Endometrium (tissue), 2 donors: Measurements from ENCODE around the gene POLD4.

ENCODE experiments used
- FAIRE-seq: peaks from 2 replicates; lab custom pipeline; 2012; peaks lifted over from hg19 to GRCh38; lab: Jason Lieb, UNC
- donor health status: control.
- donor health status: control.

POLD4 gene

DNA sequence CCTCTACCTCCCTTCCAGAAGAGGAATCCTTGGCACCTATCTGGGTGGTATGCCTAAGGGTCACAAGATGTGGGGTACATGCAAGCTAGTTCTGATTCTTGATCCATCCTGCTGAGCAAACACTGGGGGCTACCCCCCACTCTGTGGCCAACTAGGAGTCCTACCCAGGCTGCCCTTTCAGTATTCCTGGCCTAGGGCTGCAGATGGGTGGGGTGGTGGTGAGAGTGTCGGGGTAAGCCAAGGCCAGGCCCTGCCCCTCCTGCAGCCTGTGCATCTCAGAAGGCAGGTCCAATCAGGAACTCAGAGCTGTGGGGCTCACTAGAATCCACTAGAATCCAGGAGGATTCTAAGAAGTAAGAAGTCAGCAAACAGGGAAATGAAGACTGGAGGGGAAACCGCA is 39.1 kb downstream of the POLD4 start:
- no peak for FAIRE-seq

DNA sequence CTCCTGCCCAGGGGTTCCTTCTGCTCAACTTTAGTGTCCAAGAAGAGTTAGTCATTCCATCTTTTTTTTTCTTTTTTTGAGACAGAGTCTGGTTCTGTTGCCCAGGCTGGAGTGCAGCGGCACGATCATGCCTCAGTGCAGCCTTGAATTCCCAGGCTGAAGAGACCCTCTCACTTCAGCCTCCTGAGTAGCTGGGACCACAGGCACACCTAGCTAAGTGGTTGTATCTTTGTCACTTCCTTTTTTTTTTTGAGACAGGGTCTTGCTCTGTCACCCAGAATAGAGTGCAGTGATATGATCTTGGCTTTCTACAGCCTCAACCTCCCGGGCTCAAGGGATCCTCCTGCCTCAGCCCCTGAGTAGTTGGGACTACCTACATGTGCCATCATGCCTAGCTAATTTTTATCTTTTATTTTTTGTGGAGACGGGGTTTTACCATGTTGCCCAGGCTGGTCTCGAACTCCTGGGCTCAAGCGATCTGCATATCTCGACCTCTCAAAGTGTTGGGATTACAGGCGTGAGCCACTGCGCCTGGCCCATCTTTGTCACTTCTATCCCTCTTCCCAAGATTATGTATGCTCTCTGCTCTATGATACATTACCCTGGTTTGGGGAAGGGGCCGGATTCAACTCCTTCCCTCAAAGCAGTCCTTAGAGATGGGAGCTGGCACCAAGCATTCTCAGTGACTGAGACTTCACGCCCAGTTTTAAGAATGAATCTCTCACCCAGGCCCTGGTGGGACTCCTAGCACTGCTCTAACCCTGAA is 40.0 kb downstream of the POLD4 start:
- no peak for FAIRE-seq

DNA sequence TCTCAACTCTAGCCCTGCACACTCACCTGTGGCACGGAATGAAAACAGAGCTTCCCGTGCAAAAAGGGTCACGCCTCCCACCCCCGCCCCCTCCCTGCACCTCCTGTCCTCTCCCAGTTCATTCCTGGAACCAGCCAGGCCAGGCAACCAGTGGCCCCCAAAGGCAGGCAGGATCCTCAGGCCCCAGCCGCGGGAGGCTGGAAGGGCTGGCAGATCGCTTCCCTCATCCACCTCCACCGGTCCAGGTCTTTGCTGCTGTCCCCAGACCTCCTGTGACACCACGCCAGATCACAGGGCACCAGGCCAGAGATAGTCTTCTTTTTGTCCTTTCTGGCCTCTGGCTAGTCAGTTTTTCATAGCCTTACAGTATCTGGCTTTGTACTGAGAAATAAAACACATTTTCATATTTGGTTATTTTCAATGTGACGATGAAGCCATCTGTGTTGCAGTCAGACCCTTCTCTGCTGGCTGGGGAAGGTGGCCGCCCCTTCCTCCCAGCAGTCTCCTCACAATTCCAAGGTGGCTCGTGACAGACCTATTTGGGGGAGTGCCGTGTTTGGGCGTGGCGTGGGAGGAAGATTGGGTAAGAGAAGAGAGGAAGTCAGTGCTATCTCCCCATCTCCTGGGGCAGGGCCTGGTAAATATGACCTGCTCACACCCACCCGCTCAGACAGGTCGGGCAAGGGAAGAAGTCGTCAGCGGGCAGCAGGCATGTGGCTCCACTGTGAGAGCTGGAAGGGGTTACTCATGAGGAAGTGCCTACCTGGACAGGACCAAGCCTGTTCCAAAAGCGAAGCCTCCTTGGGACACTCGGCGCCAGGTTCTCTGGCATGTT is 40.9 kb downstream of the POLD4 start:
- no peak for FAIRE-seq

DNA sequence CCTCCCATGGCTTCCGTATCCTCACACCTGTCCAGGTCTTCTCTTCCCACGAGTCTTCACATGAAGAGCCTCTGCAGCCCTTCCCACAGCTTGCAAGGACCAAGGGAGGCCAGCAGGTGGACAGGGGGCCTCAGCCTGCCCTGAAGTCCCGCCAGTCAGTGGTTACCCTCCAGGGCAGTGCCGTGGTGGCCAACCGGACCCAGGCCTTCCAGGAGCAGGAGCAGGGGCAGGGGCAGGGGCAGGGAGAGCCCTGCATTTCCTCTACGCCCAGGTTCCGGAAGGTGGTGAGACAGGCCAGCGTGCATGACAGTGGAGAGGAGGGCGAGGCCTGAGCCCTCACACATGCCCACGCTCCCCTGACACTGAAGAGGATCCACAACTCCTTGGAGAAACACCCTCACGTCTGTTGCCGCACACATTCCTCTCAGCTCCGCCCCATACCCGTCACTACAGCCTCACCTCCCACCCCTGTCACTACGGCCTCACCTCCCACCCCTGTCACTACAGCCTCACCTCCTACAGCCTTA is 41.7 kb downstream of the POLD4 start:
- no peak for FAIRE-seq

DNA sequence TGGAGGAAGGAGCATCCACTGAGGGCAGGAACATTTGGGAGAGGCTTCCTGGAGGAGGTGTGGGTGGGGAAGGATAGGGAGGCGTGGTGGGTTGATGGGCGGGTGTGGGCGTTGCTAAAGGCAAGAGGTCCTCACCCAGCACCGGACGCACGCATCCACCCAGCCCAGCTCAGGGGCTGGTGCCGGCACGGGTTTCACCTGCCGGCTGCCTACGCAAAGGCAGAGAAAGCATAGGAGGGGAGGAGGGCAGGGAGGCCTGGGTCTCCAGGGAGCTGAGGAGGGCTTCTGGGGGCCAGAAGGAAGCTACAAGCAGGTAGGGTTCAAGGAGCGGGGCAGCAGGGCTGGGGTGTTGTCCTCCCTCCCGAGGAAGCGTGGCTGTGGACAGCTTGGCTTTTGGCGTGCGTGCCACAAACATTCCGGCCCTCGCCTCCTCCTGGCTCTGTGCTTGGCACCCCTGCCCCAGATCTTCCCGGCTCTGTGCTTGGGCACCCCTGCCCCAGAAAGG is 42.2 kb downstream of the POLD4 start:
- FAIRE-seq = no peak

DNA sequence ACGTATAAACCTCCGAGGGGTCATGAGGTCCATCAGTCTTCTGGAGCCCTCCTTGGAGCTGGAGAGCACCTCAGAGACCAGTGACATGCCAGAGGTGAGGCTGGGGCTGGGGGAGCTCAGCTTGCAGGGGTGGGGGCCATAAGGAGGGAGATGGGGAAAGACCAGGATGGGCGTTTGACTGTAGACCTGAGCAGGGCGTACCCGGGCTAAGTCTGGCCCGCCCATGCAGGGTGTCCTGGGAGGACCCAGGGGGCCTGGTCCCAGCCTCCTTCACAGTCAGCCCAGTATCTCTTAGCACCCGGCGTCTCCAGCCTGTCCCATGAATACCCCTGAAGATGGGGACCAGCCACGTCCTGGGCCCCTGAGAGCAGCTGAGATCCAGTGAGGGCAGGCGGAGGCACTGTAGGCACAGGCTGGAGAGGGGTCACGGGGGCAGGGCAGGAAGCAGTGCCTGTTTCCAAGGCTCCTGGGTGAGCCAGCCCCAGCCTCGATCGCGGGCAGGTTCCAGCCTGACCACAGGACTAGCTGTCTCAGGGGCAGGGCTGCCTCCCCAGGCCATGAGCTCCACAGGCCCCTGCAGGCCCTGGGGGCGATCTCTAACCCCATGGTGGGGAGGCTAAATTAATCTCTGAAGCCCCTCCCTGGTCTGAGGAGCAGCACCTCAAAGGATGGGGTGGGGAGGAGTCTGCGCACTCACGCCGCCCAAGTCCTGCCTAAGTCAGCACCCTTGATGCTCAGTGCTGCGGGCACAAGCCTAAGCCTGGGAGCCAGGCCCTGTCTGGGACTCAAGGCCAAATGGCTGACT is 42.9 kb downstream of the POLD4 start:
- no peak for FAIRE-seq

DNA sequence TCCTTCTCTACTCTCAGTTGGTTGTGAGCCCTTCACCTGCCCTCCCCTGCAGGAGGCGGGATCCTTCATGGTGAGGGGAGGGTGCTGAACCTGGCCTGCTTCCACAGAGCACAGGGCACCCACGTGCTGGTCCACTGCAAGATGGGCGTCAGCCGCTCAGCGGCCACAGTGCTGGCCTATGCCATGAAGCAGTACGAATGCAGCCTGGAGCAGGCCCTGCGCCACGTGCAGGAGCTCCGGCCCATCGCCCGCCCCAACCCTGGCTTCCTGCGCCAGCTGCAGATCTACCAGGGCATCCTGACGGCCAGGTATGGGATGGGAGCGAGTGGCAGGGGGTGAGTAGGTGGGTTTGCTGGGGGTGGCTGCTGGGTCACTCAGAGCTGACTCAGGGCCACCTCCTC is 43.7 kb downstream of the POLD4 start:
- FAIRE-seq = no peak

DNA sequence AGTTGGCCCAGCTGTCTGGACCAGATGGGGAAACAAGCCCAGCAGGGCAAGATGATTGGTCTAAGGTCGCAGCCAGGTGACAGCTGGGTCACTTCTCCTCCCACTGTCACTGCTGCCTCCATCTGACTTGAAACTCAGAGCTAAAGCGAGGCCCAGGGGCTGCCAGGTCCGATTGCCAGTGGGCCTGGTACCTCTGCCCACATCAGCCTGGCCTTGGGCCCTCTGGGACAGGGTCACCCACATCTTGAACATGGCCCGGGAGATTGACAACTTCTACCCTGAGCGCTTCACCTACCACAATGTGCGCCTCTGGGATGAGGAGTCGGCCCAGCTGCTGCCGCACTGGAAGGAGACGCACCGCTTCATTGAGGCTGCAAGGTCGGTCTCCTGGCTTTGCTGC is 44.2 kb downstream of the POLD4 start:
- no peak for FAIRE-seq

DNA sequence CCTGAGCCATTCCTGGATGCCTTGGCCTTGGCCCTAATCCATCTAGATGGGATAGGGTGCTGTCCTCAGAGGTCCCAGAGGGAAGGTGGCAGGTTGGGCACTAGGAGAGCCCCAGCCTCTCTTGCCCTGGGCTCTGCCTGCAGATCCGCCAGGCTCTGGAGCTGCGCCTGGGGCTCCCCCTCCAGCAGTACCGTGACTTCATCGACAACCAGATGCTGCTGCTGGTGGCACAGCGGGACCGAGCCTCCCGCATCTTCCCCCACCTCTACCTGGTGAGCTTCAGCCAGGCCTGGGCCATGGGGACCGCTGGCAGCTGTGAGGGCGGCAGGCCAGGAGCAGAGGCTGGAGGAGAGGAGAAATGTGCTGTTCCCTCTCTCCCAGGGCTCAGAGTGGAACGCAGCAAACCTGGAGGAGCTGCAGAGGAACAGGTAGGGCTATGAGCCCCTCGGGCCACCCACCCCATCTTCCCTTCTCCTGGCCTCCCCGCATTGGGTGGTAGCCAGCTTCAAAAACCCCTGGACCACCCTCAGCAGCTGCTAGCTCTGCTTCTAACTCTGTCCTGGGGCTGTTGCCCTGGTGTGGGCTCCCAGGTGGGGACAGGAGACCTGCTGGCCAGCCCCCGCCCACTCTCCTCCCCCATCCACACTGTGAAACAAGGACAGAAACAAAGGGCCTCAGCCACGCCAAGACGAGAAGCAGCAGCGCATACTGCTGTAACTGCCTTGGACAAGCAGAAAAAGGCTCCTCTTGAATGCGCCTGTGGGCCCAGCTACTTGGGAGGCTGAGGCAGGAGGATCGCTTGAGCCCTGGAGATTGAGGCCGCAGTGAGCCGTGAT is 45.1 kb downstream of the POLD4 start:
- FAIRE-seq = no peak

DNA sequence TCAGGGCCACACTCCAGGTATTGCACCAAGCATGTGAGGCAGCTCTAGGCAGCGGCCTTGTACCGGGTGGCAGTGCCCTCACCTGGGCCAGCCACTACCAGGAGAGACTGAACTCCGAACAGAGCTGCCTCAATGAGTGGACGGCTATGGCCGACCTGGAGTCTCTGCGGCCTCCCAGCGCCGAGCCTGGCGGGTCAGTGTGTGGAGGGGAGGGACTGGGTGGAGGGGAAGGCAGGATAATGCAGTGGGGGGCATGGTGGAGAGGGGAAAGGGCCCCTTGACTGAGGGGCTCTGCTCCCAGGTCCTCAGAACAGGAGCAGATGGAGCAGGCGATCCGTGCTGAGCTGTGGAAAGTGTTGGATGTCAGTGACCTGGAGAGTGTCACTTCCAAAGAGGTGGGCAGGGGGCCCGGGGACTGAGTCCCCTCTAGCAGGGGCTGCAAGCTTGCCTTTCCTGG is 45.8 kb downstream of the POLD4 start:
- FAIRE-seq = no peak

DNA sequence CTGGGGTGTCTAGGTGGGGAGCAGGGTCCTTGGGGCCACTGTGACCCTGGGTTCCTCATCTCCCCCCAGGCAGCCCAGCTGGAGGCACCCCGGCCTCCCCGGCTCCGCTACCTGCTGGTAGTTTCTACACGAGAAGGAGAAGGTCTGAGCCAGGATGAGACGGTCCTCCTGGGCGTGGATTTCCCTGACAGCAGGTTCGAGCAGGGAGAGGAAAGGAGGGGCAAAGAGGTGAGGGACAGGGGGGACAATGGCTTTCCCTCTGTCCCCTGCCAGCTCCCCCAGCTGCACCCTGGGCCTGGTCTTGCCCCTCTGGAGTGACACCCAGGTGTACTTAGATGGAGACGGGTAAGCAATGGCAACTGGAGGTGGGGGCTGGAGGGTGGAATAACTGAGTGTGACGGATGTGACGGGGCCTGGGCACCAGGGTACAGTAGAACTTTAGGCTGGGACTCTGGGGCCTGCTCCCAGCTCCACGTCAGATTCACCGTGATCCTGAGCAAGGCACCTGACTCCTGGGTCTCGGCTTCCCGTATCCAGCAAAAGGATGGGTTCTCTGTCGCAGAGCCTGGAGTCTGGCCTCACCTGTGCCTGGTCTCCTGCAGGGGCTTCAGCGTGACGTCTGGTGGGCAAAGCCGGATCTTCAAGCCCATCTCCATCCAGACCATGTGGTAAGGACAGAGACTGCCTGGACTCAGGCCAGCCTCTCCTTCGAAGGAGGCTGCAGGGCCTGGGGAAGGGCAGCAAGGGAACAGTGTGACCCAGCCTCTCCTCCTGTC is 46.4 kb downstream of the POLD4 start:
- FAIRE-seq = no peak

DNA sequence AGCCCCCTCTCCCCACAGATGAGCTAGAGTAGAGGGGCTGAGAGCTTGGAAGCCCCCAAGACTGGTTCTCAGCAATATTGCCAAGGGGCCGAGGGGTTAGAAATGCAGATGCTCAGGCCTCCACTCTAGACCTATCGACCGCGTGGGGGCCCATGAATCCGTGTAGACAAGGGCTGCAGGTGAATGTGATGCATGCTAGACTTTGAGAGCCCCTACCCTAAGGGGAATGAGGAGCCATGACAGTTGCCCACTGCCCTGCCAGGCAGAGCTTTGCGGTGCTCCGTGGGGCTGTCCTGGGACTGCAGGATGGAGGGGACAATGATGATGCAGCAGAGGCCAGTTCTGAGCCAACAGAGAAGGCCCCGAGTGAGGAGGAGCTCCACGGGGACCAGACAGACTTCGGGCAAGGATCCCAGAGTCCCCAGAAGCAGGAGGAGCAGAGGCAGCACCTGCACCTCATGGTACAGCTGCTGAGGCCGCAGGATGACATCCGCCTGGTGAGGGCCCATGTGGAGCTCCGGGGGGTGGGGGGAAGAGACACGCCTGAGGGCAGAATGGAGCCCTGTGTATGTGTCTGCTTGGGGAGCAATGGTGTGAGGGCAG is 48.7 kb downstream of the POLD4 start:
- no peak for FAIRE-seq

DNA sequence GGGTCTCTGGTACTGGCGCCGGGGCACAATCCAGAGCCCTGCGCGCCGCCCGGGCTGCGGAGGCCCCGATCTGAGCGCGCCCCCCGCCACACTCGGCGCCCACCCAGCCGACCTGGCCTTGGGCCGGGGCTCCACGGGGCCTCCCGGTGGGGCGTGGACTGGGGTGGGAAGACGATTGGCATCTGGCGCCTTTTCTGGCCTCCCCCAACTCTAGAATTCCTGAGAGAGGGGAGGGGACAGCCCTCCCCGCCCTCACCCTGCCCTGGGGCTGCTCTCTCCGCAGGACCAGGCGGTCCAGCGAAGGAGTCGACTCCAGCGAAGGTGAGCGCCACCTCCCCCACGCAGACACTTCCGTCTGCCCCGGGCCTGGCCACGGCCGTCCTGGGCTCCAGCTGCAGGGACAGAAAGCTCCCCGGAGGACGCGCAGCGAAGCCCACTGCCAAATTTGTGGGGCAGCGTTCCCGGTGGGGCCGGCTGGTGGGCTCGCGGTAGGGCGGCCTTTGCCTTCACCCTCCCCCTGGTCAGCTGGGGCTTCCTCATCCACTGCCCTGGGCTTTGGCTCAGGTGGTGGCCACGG is 49.4 kb downstream of the POLD4 start:
- FAIRE-seq = no peak

DNA sequence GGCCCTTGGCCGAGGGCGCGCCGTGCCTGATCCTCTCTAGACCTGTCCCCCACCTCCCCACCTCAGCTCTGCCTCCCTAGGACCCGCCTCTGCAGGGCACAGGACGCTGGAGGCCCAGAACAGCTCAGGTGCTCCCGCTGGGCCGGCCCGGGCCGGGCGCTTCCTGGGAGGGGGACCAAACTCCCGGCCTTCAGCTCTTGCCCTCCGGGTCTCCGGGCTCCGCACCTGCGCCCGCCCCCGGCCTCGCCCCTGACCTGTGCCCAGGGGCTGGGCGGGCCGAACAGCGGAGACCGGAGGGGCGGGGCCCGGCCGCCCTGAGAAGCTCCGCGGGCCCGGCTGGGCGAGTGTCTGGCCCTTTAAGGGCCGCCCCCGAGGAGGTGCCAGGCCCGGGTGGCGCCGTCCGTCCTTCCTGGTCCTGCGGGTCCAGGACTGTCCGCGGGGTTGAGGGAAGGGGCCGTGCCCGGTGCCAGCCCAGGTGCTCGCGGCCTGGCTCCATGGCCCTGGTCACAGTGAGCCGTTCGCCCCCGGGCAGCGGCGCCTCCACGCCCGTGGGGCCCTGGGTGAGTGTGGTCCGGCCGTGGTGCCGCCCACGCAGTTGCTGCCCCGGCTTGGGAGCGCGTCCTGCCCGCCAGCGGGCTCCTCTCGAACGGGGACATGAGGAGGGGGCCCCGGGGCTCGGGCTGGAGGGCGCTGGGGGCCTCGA is 50.1 kb downstream of the POLD4 start, which contains the start of gene SSH3:
SSH3 (plus strand) TSS at position 399 of the 703 bp plus-strand sequence; CDS start at position 495, 96 bp downstream.
- no peak for FAIRE-seq

DNA sequence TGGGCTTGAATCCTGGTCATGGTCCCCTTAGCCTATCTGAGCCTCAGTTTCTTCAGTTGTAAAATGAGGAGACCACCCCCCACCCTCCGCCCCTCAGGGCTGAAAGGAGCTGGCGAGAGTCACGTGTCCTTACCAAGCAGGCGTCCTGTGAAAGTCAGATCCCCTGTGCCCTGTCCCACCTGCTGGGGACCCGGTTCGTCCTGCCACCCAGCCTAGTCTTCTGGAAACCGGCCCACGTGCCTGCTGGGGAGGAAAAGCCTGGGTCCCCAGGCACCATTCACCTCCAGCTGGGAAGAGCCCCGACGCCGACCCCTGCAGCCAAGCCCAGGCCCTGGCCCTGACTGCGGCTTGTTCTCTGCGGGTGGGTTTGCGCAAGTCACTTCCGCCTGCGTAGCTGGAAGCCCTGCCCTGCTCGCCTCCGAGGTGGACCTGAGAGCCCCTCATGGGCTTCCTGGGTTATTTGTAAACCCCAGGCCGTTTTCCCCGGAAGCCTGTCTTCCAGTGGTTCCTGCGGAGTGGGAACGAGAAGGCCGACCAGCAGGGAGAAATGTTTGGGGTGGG is 50.7 kb downstream of the POLD4 start:
- FAIRE-seq = no peak

DNA sequence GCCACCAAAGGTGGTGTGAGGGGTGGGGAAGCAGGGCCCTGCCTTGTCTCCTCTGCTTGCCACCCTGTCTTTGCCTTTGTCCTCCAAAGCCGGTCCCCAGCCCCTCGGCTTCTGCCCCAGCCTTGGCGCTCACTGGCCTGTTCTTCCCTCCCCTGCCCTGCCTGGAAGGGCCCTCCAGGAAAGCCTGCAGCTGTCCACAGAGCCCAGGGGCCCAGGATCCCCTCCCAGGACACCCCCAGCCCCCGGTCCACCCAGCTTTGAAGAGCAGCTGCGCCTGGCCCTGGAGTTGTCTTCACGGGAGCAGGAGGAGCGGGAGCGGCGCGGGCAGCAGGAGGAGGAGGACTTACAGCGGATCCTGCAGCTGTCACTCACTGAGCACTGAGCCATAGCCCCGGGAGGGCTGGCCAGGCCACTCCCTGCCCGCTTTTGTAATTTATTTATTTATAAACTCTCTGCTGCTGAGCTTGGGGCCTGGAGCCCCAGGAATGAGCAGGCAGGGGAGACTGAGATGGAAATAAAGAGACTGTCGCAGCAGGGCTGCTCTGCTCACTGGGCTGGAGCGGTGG is 51.3 kb downstream of the POLD4 start:
- FAIRE-seq = no peak

DNA sequence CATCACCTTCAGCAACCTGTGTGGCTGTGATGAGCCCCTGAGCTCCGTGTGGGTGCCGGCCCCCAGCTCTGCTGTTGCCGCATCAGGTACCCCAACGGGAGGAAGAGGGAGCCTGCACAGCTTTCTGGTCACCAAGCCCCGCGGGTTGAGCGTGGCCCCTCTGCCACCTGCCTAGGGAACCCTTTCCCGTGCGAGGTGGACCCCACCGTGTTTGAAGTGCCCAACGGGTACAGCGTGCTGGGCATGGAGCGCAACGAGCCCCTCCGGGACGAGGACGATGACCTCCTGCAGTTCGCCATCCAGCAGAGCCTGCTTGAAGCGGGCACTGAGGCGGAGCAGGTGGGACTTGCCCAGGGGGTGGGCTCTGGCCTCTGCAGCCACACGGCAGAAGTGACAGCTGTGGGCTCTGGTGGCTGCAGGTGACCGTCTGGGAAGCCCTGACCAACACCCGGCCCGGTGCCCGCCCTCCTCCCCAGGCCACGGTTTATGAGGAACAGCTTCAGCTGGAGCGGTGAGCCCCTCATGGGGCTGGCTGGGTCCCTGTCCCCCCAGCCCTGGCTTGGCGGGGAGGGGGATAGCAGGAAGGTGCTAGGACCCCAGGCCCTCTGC is 51.9 kb downstream of the POLD4 start:
- FAIRE-seq = no peak
